Midbrain (tissue), 1 donor: ENCODE data around the gene MAP3K20.
"Not testable (repeated sequence)": the region's sequence is repeated elsewhere in the genome, so short reads cannot be mapped to it uniquely, and the experiment has no call there.

Experiments
- DNase-seq: peaks from one replicate; lab custom pipeline; 2025; lab: John Stamatoyannopoulos, UW

MAP3K20 gene

GRCh38 chr2:173279527-173279868 lies 203.9 kb downstream of the MAP3K20 start:
- DNase-seq, result no peak

GRCh38 chr2:173280853-173281252 lies 205.2 kb downstream of the MAP3K20 start:
- DNase-seq, result no peak

GRCh38 chr2:173281898-173282297 lies 206.3 kb downstream of the MAP3K20 start:
- DNase-seq, result not testable (repeated sequence)

GRCh38 chr2:173282795-173283545 lies 207.3 kb downstream of the MAP3K20 start:
- no peak for DNase-seq

GRCh38 chr2:173286153-173286809 lies 210.6 kb downstream of the MAP3K20 start:
- no peak for DNase-seq

GRCh38 chr2:173287594-173287993 lies 211.9 kb downstream of the MAP3K20 start:
- DNase-seq, result no peak

- DNase-seq, result no peak
Observed at GRCh38 chr2:173288561-173288960, 212.9 kb downstream of the MAP3K20 start.

- no peak for DNase-seq
Observed at GRCh38 chr2:173290046-173290445, 214.4 kb downstream of the MAP3K20 start.

GRCh38 chr2:173290518-173290917 lies 214.9 kb downstream of the MAP3K20 start:
- no peak for DNase-seq

GRCh38 chr2:173291412-173291811 lies 215.8 kb downstream of the MAP3K20 start:
- DNase-seq, result no peak

GRCh38 chr2:173296235-173296634 lies 220.6 kb downstream of the MAP3K20 start:
- DNase-seq, result no peak

GRCh38 chr2:173298536-173299097 lies 223.0 kb downstream of the MAP3K20 start:
- no peak for DNase-seq

- no peak for DNase-seq
Observed at GRCh38 chr2:173299764-173300163, 224.1 kb downstream of the MAP3K20 start.

- DNase-seq, result no peak
Observed at GRCh38 chr2:173300458-173300857, 224.8 kb downstream of the MAP3K20 start.

GRCh38 chr2:173301549-173301948 lies 225.9 kb downstream of the MAP3K20 start:
- not testable (repeated sequence) for DNase-seq

GRCh38 chr2:173305303-173305702 lies 229.7 kb downstream of the MAP3K20 start:
- no peak for DNase-seq

GRCh38 chr2:173307293-173307692 lies 231.6 kb downstream of the MAP3K20 start:
- peak; percentile 8 for DNase-seq

GRCh38 chr2:173309370-173309769 lies 233.7 kb downstream of the MAP3K20 start:
- DNase-seq, result not testable (repeated sequence)

- no peak for DNase-seq
Observed at GRCh38 chr2:173311844-173312606, 236.4 kb downstream of the MAP3K20 start.
